HT-29 (cell line): ENCODE results near the gene GYPE. TPM values are rescaled to one million over a fixed set of nuclear protein-coding genes. Genes with fewer than 3 reads are reported as not detected.
"Not testable (repeated sequence)": the region's sequence is repeated elsewhere in the genome, so short reads cannot be mapped to it uniquely, and the experiment has no call there.

Source experiments
- DNase-seq: peaks from one replicate; pipeline ENCODE4 v3.0.0-alpha.2; 2015; ENCODE audit warnings: low spot score
- total RNA-seq: library from RNA; depleted of rRNA; stranded (reverse); fragments of >200 nt; shearing (Covaris generic); gene quantifications from 2 replicates; pipeline ENCODE4 v1.2.3, GENCODE V29; 2014; rRNA removed

GYPE gene
- total RNA-seq, result not detected in 2 replicates

DNA sequence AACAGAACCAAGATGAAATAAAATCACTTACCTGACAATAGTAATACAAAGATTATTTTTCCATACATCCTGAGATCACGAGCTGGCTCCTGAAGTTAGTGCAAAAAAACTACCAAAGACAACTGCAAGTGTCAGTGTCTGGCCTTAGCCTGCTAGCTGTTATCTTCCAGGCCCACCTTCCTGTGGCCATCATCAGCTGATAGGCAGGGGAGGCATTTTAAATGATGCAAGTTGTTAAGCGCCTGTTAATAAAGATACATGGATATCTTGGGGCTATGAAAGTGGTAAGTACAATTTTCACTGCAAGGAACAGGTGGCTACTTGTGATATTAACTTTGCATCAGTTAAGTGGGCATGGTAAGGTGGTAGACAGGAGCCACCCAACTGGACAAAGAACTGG lies at the start of gene GYPE:
GYPE (minus strand) TSS at position 120 of the 400 bp plus-strand sequence; CDS start at position 68, 52 bp downstream.
- not testable (repeated sequence) for DNase-seq

DNA sequence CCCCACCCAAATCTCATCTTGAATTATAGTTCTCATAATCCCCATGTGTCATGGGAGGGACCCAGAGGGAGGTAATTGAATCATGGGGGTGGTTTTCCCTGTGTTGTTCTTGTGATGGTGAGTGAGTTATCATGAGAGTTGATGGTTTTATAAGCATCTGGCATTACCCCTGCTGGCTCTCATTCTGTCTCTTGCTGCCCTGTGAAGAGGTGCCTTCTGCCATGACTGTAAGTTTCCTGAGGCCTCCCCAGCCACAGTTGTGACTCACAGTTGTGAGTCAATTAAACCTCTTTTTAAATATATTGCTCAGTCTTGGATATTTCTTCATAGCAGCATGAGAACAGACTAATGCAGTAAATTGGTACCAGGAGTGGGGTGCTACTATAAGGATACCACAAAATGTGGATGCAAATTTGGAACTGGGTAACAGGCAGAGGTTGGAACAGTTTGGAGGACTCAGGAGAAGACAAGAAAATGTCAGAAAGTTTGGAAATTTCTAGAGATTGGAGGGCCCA lies 46.2 kb upstream of the GYPE start:
- DNase-seq, result not testable (repeated sequence)

DNA sequence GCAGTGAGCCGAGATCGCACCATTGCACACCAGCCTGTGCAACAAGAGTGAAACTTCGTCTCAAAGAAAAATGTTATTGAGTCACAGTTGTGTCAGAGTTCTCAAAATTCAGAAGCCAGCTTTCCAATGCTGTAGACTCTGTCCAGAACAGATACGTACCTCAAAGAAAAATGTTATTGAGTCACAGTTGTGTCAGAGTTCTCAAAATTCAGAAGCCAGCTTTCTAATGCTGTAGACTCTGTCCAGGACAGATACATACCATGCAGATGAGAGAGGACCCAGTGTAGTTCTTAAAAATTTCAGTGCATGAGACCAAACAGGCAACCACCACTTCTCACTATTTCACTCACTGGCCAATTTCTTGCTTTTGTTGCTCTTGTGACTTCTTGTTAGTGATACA lies 45.6 kb upstream of the GYPE start:
- DNase-seq, result not testable (repeated sequence)

DNA sequence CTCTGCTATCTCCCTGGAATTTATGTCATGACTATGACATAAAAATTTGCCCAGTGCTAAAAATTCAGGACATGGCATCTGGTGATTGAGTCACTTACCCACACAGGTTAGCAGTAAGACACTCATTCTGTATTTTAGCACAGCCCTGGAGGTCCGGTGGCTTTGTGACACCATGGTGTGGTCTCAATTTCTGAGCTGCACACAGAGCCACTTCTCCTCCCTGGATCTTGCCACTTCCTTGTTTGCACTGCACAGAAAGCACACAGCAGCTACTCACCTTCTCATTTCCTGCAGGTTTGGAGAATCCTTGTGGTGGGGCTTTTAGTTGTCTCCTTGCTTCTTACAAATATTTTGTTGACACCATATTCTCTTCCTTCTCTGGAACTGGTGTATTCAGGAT lies 44.8 kb upstream of the GYPE start:
- DNase-seq, result not testable (repeated sequence)

DNA sequence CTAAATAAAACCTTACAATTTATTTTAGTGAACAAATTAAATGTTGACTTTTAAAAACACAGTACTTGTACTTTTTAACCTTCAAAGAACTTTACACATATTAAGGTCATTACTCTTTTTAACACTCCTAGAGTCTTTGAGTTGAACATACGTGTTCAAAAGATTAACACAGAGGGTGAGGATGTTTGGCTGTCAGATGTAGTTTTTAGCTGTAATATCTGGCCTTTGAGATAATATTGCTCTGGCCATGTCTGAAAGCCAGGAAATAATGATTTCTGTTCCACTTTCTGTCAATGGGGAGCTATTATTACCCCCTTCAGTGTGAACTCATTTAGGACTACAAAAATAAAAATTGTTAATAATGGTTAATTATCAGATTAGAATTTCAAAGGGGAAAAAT lies 42.1 kb upstream of the GYPE start:
- not testable (repeated sequence) for DNase-seq

DNA sequence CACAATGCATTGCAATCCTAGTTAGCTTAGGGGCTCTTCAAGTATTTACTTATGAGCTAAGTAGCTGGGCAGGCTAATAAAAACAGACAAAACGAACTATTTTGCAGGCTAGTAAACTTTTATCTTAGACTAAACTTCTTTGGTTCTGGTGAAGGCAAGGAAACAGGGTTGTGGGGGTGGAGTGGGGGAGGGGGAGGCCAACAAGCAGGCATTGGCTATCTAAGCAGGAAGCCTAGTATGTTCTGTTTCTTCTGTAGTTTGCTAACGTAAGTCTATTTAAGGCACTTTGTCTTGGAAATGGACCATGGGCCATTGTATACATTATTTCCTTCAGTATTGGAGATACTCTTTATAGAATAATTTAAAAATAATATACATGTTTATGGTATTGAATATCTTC lies 35.3 kb upstream of the GYPE start:
- DNase-seq, result not testable (repeated sequence)

DNA sequence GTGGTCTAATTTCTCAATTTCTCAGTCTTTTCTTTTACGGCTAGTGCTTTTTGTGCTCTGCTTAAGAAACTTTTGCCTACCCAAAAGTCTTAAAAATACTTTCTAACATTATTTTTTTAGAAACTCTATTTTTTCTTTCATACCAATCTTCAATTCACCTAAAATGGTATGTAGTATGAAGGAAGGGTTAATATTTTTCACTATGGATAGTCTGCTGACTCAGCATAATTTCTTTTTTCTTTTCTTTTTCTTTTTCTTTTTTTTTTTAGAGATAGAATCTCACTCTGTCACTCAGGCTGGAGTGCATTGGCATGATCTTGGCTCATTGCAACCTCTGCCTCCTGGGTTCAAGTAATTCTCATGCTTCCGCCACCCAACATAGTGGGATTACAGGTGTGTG lies 34.2 kb upstream of the GYPE start:
- DNase-seq, result no peak

DNA sequence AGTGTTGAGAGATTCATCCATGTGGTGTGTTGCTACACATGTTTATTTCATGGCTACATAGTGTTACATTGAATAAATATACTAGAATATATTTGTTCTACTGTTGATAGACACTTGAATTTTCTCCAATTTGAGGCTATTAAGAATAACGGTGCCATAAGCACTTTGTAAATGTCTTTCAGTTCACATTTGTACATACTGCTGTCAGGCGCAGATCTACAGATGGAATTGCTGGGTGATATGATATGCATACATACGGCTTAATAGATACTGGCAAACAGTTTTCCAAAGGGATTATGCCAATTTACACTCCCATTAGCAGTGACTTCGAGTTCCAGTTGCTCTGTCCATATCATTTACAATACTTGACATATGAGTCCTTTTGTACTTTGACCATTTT lies 33.5 kb upstream of the GYPE start:
- not testable (repeated sequence) for DNase-seq

DNA sequence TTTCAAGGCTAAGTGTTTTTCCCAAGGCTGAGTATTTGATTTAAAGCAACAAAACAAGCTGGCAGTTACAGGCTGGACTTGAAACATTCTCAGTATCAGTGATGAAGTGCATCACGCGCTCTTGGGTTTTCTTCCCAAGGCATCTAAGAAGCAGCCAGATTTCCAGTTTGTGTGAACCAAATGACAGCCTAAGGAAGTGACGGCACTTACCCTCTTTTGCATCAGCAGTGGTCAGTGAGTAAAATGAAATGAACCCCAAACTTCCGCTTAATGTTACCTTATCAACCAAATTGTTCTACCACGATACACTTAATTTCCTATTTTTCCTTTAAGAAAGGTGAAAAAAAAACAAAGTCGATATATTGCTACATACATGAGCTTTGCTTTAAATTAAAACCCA lies 15.8 kb upstream of the GYPE start:
- DNase-seq, result no peak

DNA sequence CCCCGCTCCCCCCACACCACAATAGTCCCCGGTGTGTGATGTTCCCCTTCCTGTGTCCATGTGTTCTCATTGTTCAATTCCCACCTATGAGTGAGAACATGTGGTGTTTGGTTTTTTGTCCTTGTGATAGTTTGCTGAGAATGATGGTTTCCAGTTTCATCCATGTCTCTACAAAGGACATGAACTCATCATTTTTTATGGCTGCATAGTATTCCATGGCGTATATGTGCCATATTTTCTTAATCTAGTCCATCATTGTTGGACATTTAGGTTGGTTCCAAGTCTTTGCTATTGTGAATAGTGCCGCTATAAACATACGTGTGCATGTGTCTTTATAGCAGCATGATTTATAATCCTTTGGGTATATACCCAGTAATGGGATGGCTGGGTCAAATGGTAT lies 11.1 kb upstream of the GYPE start:
- DNase-seq, result not testable (repeated sequence)

DNA sequence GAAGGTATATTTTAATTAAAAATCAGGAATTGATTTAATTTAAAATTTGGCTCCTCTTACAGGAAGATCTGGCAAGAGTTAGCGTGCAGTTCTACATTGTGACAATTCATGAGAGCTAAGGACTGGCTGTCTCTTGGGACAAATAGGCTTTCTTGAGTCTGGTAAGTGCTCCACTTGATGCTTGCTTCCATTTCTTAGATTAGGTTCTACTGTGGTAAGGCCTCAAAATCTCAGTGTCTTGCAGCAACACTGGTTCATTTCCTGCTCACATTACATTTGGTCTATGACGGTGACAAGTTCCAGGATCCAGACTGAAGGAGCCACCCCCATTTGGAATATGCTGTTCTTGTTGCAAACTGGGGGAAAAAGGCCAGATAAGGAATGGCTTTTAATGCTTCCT lies 7.1 kb upstream of the GYPE start:
- DNase-seq, result not testable (repeated sequence)

DNA sequence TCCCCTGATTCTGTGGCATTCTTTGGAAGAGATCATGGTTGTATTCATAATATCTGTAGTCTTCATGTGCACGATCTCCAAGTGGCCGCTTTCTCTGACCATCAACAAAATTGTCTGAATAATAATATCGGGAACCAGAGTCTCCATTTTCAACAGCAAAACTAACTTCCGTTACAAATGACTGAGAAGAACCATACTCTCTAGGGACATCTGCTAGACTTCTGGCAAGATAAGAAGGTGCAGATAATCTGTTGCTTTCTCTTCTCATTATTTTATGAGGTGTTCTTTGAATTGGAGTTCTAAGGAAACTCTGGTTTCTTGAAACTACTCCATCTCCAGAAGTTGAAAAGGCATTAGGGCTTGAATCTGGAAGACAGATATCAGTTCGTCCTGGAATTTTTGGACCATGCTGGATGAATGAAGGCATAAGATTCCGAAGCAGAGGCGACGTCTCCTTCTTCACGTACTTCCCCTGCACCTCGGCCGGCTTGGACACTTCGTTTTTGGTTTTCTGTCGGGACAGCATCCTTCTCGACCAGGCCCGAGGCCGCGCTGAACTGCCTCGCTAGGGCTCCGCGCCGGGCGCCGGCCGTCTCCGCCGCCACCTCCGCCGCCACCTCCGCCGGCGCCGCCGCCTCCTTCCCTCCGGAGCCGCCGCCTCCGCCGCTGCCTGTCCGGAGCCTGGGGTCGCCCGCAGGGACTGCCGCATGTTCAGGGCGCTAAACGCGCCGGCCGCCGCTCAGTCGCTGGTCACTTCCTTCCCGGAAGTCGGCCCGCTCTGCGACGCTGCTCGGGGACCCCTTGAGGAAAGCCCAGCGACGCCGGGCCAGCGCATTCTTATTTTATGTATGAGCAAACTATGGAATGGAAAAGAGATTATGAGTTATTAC lies 6.4 kb upstream of the GYPE start:
- not testable (repeated sequence) for DNase-seq

DNA sequence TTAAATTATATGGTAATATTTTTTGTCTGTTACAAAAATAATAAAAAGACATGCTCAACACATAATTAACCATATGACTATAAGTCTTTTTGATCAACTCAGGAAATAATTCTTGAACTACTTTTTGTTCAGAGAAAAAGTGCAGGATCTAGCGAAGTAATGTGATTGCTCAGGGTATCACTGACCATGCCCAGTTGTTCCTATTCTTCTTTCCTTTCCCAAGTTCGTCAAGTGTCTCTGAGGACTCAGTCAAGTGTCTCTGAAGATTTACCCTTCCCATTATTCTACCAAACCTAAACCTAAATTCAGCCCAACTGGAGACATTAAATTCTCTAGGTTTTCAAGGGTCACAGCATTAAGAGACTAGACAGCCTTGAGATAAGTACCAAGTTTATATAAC lies 5.5 kb upstream of the GYPE start:
- not testable (repeated sequence) for DNase-seq

DNA sequence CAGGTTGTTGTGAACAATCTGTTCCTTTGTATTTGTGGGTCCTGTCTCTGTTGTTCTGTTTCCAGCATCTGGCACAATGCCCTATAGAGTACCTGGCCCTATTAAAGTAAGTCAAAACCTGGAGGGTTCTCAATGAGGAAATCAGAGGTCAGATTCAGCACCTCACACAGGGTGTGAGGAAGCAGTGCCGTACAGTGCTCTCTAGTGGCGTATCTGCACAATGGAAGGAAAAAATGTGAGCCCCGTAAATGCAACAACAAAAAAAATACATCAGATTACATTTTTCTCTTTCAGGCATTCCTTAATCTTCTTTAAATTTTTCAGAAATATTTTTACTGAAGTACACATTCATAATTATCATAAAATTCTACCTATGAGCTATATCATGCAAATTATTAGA lies 2.5 kb upstream of the GYPE start:
- peak; percentile 15 for DNase-seq

DNA sequence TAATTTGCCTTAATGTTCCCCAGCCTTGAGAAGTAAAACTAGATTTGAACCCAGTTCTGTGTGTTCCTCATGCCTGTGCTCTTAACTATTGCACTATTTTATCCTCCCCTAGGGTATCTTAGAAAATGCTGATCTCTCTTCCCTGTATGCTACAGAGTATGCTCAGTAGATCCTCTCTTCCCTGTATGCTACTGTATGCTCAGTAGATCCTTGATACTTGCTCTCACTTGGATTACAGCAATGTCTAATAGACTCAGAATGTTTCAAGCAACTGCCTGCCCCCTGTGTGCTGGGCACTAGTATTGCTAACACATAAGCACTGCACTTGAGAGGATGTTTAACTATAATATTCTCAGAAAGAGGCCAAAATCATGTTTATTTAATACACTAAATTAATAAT lies 928 bp downstream of the GYPE start:
- DNase-seq, result not testable (repeated sequence)

DNA sequence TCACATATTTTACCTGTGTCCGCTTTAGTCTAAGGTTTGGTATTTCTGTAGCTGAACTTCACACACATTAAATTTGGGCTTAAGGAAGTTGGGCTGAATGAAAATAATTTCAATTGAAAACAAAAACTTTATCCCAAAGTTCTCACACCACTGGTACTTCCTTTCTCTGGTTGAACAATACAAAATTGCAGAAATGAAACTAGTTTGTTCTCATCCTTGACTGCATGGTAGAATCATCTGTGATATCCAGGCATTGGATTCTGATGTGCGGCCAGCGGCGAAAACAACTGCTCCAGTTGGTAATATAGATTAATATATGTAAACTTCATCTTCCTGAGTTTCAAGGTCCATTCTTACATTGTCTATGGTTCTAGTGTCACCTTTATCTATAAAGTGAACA lies 15.0 kb downstream of the GYPE start:
- DNase-seq, result not testable (repeated sequence)

DNA sequence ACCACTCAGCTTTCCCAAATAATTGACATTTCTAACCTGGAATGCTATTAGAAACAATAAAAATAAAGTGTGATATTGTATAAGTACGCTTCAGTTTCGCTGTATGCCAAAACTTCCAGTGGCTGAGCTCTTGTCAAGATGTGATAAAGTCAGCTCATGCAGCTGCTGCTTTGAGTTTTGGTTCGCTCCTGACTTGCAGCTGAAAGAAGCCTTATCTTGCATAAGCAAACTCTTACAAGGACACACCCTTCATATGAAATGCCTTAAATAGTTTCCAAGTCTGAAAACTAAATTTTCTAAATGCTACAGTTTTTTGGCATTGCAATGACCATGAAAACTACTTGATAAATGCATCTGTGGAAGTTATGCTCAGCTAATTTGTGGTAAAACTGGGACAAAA lies 17.2 kb downstream of the GYPE start:
- not testable (repeated sequence) for DNase-seq

DNA sequence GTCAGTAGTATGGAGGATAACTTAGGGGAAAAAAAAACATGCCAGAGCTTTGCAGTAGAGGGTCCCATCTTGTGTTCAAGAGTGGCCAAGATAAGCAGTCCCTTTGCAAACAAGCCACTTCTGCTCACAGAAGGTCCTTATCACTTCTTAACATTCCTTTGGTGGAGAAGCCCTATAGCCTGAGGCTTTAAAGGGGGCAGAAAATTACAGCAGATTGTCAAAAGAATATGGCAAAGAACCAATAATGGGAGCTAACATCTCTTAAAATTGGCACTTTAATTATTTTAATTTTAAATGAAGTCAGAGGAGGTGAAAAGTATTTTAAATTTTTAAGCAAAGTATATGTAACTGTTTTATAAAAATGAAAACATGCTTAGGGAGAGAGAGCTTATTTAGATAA lies 20.4 kb downstream of the GYPE start:
- DNase-seq, result not testable (repeated sequence)

DNA sequence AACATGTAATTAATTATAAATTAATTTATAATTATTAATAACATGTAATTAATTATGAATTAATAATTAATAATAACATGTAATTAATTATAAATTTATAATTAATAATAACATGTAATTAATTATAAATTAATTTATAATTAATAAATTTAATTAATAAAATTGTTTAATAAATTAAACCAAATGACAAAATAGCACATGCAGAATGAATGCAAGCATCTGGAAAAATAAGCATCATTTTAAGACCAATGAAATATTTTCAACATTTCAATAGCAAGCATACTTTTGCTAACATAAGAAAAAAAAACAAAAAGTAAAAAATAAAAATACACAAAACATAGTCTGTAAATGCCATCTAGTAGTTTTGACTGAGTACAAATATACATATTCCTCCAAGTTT lies 21.8 kb downstream of the GYPE start:
- no peak for DNase-seq

DNA sequence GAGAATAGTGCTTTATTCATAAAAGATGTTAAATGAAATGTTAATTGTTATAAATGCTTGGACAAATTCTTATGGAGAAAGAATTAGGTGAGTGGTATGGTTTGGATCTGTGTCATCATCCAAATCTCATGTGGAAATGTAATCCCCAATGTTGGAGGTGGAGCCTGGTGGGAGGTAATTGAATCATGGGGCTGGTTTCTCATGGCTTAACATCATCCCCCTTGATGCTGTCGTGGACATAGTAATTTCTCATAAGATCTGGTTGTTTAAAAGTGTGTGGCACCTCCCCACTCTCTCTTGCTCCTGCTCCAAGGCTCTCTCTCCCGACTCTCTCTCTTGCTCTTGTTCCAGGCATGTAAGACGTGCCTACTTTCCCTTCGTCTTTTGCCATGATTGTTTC lies 22.5 kb downstream of the GYPE start:
- no peak for DNase-seq

DNA sequence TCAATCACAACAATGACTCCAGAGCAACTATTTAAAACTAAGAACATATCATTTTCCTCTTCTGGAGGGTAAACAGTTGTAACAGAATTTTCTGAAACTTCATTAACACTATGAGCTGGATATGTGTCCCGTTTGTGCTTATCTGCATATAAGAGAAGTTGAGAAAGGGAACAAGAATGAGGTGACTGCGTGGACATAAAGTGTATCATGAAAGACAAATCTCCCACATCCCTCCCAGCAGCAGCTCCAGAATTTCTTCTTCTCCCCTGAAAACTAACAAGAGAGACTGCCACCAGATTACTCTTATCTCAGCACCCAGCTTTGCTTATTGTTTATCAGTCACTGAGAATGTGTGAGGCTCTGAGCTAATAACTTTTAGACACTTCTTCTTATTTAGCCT lies 25.8 kb downstream of the GYPE start:
- DNase-seq, result not testable (repeated sequence)

DNA sequence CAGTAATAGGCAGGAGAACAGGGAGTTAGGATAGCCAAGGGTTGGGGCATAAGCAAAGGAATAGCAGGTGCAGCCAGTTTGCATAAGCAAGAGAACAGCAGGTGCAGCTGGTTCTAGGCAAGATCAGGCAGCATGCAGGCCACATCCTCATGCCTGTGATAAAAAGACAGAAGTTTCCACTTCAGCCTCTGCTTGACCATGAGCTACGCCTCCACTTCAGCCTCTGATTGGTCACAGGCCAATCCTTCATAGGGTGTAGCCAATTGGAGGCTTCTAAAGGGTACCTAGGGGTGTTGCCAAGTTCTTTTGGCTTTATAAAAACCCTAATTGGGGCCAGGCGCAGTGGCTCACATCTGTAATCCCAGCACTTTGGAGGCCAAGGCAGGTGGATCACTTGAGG lies 30.0 kb downstream of the GYPE start:
- not testable (repeated sequence) for DNase-seq
